GM11168 (cell line): ENCODE measurements around the gene CTNNBL1.

ENCODE experiments used
- in situ Hi-C: fragments of 300-500 bp; cut with MboI; formaldehyde crosslinking; loops from one replicate; pipeline ENCODE4 v1.12.0; 2022; ENCODE audit warnings: low sequenced_read_pairs; ENCODE audit not compliant: unreplicated experiment

Gene CTNNBL1

DNA sequence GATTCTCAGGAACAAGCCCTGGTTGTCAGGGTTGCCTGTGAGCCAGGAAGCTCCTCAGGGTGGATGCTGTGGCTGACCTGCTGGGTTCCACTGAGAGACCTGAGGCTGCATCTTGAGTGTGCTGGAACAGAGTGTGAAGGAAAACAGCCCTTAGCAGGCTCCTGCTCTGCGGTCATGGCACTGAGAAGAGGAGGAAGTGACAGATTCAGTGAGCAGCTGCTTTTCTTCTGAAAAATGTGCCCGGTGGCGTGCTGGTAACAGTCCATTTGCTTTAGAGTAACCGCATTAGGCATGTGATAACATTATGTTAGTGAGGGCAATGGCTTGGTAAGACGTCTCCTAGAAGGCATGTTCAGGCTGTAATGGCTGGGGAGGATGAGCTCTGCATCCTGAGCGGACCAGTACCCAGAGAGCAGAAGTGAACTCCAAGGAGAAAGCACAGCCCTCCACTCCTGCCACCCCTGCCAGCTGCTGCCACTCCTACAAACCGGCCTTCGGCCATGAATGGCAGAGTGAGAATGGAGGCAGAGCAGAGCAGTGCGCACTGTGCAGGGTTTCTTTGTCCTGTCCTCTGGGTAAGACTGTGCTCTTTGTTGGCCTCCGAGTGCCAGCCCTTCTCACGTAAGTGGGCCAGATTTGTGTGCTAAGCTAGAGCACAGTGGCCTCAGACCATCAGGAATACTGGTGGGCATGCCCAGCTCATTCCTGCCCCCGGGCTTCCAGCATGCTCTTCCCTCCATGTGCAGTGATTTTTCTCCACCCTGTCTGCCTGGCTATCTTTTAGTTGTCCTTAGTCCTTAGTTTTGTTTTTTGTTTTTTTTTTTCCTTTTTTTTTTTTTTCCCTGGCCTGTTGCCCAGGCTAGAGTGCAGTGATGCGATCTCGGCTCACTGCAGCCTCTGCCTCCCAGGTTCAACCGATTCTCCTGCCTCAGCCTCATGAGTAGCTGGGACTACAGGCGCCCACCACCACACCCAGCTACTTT lies 111.0 kb downstream of the CTNNBL1 start:
- in situ Hi-C loops = no loop called here

DNA sequence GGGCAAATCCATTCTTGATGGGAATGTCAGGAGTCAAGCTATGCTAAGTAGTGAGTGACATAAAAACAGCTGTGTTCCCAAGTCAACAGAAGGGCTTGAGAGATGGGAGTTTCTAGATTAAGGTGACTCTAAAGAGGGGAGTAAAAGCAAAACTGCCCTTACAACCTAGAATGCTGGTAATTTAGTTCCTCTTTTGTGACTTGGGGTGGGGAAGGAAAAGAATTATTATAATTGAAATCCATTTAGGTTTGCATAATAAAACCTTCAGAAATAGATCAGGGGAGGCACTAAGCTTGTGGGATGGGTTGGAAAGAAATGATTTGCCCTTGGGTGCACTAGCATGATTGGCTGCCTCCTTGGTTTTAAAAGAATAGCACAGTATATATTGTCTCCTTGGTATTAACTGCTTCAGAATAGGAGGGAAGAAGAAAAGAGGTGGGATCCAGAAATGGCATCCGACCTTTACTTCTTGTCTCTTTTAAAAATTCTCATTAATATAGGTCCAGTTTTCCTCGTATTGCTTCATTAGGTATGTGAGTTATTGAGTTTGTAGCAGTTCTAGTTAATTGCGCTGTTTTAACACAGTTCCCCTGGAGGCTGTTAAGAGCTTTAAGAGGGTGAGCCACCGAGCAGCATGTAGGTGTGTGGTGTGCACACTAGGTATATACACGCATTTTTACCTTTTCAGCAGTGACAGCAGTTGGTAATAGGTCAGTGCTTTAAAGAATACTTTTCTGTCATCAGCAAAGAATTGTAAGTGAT lies 113.8 kb downstream of the CTNNBL1 start:
- in situ Hi-C loops = no loop called here

DNA sequence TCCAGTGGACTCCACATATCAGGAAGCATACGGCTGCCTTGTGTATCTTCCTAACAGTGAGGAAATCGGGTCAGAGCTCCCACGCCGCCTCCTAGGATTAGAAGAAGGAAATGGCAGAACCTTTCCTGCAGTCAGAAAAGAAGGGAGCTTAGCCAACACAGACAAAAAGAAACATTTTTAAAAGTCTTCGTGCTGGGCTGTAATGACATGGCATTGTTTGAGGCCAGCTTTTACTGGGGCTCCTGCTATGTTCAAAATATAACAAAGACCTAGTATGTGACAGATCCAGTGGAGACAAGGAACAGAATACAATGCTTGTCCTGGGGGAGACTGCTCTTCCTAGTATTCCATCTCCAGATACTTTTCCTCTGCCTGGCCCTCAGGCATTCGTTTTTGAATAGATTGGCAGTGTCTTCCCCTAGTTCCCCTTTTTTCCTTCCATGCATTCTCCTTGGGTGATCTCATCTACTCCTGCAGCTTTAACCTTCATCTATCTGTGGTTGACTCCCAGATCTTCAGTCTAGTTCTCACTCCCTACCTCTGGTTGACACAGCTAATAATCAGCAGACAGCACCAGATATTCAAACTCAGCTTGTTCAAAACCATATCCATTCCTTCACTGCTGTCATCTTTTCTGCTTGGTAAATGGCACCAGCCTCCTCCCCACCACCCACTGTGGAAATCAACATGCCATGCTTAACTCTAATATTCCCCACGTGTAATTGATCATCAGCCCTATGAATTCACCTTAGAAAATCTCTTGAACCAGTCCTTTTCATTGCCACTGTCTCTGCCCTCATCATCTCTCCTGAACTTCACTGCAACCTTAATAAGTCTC lies 114.6 kb downstream of the CTNNBL1 start:
- in situ Hi-C loops = no loop called here

DNA sequence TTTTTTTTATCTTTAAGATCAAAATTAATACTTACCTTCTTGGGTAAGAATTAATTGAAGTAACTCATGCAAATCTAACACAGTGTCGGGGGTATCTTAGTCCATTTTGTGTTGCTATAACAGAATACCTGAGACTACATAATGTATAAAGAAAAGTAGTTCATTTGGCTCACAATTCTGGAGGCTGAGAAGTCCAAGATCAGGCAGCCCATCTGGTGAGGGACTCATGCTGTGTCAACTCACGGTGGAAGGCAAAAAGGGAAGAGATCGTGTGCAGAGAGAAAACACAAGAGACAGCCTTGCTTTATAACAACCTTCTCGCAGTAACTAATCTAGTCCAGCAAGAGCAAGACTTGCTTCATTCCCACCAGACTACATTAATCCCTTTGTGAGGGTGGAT lies 116.2 kb downstream of the CTNNBL1 start:
- in situ Hi-C loops = no loop called here

DNA sequence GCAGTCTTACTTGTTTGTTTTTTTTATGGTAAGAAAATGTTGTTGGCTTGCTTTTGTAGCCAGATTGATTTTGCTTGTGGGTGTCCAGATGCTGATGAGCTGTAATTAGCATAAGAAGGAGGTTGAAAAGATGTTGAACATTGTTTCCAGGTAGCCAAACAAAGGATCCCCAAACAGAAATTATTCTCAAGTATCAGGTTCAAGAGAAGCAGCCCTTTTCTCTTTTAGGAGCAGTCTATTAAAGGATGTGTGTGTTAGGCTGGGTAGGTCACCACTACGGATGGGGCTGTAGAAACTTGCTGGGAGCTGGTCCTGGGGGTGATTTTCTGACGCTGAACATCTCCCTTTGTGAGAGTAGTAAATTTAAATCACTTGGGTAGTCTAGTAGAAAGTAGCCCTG lies 122.2 kb downstream of the CTNNBL1 start:
- in situ Hi-C loops = no loop called here

DNA sequence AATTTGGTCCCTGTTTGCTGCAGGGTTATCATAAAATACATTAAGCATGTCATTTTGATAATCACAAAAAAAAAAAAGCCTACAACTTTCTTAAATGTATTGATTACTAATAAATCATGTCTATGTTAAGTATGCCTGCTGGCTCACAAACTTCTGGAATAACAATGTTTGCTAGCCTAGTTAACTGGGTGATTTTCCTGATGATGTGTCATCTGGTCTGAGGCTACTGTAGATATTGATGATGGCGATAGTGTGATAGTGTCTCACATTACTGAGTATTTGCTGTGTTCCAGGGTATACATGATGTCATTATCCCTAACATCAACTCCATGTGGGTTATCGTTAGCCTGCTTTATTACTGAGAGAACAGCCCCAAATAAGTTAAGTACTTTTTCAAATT lies 122.9 kb downstream of the CTNNBL1 start:
- in situ Hi-C loops = no loop called here

DNA sequence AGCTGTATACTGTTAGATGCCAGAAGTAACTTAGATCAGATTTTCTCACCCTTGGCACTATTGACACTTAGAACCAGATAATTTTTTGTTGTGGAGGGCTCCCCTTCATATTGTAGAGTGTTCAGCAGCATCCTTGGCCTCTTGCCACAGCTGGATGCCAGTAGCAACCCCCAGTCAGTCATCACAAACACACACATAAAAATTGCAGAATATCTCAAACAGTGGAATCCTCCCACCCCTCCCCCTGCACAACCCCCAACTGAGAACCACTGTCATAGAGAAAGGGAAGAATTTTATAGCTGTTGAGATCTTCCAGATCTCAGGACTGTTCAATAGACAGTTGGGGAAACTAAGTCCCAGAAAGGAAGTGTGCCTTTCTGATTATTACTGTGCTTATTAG lies 127.9 kb downstream of the CTNNBL1 start:
- in situ Hi-C loops = no loop called here

DNA sequence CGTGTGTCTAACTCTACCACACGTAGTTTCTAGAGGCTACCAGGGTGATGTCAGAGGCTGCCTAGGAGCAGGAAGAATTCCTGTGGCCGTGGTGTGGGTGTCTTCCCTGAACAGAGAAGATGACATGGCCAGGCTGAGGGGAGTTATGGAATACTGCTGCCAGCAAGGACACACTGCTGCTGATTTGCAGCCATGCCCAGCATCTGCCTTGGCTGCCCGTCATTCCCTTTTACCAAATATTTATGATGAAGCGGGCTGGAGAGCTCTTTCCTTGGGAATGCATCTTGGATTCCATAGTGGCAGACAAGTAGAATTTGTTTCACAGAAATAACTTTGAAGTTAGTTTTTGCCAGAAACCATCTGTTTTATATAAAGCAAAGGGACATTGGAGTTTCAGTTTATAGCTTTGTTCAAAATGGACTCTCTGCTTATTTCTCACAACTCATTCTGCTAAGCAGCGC lies 128.3 kb downstream of the CTNNBL1 start:
- in situ Hi-C loops = no loop called here

DNA sequence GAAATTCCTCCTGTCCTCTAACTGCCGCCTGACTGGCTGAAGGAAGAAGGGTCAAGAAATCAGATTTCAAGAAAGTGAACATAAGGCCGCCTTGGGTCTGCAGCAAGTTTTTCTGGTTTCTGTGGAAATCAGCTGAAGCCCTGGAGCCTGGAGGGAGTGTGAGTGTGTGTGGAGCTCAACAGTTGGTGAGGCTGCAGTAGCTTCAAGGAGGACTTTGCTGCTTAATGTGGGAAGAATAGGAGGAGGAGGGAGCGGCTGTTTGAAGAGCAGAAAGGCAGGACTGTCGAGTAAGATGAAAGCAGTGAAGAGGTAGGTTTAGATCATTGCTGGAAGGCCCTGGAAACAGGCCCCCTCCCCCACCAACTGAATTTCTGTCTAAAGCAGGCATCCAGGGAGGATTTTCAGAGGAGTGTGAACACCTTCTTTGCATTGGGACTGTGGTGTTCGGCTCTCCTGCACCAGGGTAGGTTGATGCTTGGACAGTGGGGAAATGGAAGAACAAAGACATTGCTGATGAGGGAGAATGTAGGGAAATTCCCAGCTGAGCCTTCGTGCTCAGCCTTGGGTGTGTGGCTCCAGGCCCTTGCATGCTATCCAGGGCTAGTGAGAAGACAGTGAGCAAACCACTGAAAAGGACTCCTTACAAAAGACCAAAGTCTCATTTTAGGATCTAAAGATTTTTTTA lies 129.6 kb downstream of the CTNNBL1 start:
- in situ Hi-C loops = no loop called here

DNA sequence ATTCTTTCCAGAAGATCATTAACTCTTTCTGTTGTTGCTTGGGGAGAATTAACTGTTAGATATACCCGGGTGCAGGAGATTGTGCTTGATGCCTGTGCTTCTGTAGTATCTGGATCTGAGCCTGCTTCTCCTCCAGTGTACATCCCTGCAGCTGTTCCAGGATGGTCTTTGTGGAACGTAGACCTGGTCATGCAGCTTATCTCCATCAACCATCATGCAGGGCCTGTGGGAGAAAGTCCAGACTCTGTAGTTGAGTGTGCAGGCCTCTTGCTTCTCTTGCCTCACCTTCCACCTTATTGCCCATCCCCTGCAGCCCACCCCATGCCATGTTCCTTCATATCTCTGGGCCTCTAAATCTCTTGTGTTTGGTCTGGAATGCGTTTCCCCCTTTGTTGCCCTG lies 133.8 kb downstream of the CTNNBL1 start:
- in situ Hi-C loops = no loop called here

DNA sequence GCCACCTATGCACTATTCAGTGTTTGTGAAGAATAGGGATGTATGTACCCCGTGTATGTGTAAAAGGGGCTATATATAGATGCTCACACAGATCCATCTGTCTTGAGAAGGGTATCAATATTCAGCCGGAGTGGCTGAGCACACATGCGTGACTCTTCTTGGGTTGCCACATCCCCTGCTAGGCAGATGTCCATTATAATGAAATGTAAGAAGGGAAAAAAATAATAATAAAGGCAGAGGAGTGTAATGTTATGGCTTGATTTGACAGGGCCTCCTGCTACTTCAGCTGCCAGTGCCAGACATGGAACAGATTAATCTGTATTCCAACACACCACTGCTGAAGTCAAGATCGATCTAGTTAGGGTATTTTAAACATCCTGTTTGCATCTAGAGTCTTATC lies 134.9 kb downstream of the CTNNBL1 start:
- in situ Hi-C loops = no loop called here

DNA sequence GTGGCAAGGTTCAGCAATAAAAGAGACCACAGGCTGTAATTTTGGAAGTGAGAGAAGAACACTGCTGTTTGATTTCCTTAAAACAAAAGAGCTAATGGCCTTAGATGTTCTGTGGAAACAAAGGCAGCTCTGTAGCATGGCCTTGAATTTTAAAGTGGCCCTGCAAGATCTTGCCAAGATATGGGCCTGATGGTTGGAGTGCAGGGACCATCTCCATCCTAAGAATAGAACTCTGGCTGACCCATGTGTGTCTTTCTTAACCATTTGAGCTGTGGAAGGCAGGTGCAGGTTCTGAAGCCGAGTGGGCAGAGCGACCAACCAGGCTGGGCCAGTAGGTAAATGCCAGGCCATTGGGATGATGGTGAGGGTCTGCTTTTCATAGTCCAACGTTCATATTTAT lies 135.3 kb downstream of the CTNNBL1 start:
- in situ Hi-C loops = no loop called here

DNA sequence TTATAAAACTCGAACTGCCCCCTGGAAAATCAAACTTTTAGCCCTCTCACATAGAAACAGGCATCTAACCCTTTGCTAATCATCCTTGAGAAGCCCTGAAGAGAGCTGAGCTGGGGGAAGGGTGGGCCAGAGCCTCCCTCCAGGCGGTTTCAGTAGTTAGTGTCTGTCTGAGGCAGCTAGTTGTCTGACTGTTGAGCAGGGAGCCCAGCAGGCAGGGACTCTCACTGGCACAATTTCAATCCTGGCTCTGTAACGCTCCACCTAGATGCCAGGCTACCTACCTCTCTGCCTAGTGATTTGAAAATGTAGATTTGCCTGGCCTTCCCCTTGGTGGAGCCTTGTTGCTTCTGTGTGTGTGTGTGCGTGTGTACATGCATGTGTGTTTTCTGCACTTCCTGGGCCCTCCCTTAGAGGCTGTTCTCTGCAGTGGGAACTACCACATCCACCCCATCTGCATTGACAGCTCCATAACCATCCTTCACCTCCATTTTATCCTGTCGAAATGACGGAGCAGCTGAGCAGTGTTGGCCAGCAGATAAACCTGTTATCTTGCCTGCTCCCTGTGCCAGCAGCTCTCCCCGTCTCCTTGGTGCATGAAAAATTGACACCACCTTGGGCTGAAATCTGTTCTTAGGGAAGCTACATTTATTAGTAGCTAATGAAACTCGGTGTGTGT lies 139.5 kb downstream of the CTNNBL1 start:
- in situ Hi-C loops = no loop called here

DNA sequence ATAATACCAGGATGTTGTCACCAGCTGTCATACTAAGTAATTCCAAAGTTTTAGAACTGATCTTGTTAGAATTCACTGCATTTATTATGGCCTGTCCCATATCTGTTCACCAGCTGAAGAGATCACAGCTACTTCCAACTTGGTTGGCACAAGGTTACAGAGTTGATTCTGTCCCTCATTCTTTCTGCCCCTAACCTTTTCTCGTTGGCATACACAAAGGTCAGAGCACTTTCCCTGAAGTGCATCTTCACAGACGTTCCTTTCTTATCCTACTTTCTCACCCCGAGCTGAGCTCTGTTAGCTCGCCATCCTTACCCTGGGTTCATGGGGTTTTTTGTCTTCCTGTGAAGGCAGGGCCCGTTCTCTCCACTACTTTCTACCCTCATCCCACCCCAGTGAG lies 143.1 kb downstream of the CTNNBL1 start:
- in situ Hi-C loops = no loop called here

DNA sequence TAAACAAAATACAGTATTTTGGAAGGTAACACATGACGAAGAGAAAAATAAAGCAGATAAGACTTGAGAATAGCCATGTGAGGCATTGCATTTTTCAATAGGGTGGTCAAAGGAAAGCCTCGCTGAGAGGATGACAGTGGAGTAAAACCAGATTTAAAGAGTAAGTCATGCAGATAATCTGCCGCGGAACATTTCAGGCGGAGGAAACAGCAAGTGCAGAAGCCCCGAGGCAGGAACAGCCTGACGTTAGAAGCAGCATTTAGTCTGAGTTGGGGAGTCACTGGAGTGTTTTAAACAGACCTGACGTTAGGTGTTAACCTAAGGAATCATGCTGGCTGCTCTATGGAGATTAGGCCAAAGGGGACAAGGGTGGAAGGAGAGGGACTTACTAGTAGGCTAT lies 144.1 kb downstream of the CTNNBL1 start:
- in situ Hi-C loops = no loop called here

DNA sequence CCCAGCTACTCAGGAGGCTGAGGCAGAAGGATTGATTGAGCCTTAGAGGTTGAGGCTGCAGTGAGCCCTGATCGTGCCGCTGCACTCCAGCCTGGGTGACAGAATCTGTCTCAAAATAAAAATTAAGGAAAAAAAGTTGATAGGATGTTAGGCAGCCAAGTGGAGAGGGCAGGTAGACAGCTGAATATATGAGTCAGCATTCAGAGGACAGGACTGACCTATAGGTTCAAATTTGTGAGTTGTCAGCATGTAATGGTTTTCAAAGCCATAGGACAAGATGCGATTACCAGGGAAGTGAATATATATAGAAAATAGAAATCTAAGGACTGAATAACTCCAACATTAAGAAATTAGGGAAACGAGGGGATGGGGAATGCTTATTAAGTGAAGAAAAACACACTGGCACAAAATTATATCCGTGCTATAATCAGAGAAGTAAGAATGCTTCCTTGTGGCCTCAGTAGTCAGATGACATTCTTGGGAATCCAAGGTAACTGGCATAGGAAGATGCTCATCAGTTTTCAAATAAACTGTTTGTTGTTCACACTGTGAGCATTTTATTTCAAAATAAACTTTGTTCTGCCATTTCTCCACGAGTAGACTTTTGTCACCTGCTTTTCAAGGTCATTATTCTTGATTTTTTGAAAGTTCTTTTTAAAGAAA lies 145.1 kb downstream of the CTNNBL1 start:
- in situ Hi-C loops = no loop called here

DNA sequence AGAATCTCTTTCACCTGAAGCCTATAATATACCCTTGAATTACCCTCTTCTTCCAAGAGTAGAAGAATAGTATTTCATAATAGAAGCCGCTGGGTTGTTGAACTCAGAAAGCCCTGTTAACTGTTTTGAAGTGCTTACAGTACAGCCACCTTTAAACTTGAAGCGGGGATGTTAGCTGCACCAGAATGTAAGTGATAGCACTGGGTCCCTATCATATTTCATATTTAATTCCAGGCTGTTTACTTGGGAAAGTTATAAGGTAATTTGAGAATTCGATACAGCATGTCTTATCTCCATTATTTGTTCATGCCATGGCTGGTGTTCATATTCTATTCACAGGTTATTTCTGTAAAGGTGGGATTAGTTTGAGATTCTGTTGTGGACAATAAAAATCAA lies 145.6 kb downstream of the CTNNBL1 start:
- in situ Hi-C loops = no loop called here

DNA sequence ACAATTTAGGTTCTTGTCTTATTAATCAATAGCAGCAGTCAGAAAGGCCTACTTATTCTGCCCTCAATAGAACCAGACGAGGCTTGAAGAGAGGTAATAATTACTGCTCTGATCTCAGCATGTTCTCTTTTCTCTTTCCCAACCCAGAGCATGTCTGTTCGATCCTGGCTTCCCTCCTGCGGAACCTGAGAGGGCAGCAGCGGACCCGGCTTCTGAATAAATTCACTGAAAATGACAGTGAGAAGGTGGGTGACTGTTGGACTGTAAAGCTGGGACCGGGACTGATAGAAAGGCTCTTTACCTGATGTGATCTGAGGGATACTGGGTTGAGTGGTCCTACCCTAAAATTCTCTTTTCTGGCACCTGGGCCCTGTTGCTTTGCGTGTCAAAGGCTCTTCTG lies 146.1 kb downstream of the CTNNBL1 start:
- in situ Hi-C loops = no loop called here

DNA sequence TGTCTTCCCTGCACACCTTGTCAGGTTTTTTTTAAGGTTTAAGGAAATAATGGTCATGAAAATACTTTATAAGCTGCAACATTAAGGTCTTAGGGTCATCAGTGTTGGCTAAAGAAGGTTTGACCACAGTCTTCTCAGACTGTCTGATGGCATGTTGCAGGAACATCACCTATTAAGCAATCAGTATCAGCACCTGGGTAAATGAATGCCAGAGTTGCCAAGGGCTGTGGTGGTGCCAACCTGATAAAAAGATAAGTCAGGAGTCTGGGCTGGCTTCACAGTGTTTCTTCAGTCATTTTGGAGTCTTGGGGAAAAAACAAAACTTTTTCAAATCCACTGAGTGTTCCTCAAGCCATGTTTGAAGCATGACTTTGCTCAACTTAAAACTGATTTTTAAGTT lies 147.6 kb downstream of the CTNNBL1 start:
- in situ Hi-C loops = no loop called here
